GM12874 (cell line): Measurements from ENCODE around the gene IQGAP3.

Experiments
- CTCF ChIP-seq: IDR thresholded peaks from 2 replicates; pipeline ENCODE4 v1.5.1; 2011; ENCODE audit warnings: low read depth, mild to moderate bottlenecking, control low read depth, low read length, moderate library complexity; ENCODE audit not compliant: insufficient read depth

IQGAP3 gene

GRCh38 chr1:156584813-156585212 is 12.4 kb upstream of the IQGAP3 start:
- peak; percentile 69 for TF ChIP-seq CTCF

- peak; percentile 81 for TF ChIP-seq CTCF
Observed at GRCh38 chr1:156583821-156584622, 11.7 kb upstream of the IQGAP3 start.

DNA sequence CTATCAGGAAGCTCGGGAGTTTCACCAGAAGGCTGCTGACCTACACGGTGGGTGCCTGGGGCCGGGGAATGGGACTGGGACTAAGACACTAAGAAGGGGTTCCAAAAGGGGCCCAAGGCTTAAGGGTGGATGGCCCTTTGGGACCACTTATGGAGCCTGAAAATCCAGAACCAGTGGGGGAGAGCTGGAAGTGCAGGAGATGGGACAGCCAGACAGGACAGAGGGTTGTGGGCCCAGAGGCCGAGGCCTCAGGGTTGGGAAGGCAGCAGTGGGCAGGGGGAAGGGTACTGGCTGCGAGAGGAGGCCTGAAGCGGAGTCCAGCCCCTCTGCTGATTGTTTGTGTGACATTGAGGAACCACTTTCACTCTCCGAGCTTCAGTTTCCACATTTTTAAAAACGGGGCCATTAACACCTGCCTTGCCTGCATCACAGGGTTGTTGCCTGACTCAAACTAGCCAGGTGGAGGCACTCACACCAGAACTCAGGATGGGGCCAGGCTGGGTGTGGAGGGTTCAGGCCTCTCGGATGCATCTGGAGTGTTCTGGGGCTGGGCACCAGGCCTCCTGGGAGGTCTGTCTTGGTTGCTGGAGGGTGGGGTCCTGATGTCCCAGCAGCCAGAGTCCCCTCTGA is 10.1 kb upstream of the IQGAP3 start:
- TF ChIP-seq CTCF, result 0 out of 2 replicates have a peak, but pooled peaks have one; percentile 12

GRCh38 chr1:156581661-156582387 is 9.5 kb upstream of the IQGAP3 start:
- TF ChIP-seq CTCF, result no peak

- TF ChIP-seq CTCF, result no peak
Observed at GRCh38 chr1:156579472-156579871, 7.1 kb upstream of the IQGAP3 start, which contains the start of gene TTC24. TTC24 (plus strand) TSS chr1:156579723; CDS start chr1:156581365, 1,642 bp downstream.

DNA sequence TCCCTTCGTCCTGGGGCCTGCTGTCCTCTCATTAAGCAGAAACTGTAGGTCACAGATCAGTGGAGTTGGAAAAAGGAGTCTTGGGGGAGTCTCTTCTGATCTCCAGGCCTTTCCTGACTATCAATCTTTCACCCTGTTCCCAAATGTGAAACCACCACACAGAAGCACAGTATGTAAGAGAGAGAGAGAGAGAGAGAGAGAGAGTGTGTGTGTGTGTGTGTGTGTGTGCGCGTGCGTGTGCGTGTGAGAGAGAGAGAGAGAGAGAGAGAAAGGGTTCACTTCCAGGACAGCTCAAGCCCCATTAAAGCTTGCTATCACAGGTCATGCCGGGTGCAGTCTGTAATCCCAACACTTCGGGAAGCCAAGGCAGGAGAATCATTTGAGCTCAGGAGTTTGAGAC is 5.7 kb upstream of the IQGAP3 start:
- TF ChIP-seq CTCF, result no peak

DNA sequence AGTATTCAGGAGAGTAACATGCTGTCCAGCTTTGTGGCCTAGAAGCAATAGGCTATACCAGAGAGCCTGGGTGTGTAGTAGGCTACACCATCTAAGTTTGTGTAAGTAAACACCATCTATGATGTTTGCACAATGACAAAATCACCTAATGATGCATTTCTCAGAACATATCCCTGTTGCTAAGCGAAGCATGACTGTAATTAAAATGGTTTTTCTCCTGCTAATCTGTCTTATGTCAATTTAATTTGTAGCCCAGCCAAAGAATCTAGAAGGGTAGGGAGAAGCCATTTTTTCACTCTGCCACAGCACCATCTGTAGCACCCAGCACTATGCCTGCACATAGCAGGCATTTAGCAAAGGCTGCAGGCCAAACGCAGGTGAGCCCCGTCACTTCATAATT is 5.2 kb upstream of the IQGAP3 start:
- TF ChIP-seq CTCF, result no peak
